Measurements from ENCODE around the gene NDUFV3.
"Not testable (repeated sequence)": the region's sequence is repeated elsewhere in the genome, so short reads cannot be mapped to it uniquely, and the experiment has no call there.

Gene NDUFV3

DNA sequence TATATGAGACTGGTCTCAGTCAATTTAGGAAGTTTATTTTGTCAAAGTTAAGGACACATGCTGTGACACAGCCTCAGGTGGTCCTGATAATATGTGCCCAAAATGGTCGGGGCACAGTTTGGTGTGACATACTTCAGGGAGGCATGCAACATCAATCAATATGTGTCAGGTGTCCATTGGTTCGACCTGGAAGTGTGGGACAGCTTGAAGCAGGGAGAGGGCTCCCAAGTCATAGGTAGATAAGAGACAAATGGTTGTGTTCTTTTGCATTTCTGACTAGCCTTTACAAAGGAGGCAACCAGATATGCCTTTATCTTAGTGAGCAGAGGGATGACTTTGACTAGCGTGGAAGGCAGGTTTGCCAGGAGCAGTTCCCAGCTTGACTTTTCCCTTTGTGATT lies 36.9 kb downstream of the NDUFV3 start:
- DNase-seq (ENCODE audit: extremely low spot score, insufficient read length, low read depth) (no peak), FAIRE-seq (no peak)

GRCh38 chr21:42931560-42932235 lies 38.6 kb downstream of the NDUFV3 start:
- peak; percentile 26 for FAIRE-seq

DNA sequence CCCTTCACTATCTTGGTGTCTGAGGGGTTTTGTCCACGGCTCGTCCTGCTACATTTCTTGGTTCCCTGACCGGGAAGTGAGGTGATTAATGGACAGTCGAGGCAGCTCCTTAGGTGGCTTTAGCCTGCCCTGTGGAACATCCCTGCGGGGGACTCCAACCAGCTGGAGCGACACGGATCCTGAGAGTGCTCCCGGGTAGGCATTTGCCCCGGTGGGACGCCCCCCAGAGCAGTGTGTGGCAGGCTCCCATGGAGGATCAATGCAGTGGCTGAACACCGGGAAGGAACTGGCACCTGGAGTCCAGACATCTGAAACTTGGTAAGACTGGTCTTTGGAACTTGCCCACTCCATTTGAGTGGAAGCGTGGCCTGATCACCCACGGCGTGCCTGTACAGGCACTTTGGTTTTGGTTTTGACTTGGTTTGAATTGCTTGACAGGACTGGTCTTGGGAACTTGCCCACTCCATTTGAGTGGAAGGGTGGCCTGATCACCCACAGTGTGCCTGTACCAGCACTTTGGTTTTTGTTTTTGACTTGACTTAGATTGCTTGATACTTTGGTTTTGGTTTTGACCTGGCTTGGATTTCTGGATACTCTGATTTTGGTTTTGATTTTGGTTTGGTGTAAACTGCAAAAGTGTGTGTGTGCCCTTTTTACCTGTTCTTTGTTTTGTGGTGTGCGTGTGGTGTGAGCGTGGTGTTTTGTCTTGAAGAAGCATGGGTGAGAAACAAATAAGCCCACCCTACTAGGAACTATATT lies 39.4 kb downstream of the NDUFV3 start:
- not testable (repeated sequence) for FAIRE-seq; DNase-seq (ENCODE audit: extremely low spot score, insufficient read length, low read depth)

More at GRCh38 chr21:42931560-42932235, 38.6 kb downstream of the NDUFV3 start:
- DNase-seq (ENCODE audit: extremely low spot score, insufficient read length, low read depth), result no peak

DNA sequence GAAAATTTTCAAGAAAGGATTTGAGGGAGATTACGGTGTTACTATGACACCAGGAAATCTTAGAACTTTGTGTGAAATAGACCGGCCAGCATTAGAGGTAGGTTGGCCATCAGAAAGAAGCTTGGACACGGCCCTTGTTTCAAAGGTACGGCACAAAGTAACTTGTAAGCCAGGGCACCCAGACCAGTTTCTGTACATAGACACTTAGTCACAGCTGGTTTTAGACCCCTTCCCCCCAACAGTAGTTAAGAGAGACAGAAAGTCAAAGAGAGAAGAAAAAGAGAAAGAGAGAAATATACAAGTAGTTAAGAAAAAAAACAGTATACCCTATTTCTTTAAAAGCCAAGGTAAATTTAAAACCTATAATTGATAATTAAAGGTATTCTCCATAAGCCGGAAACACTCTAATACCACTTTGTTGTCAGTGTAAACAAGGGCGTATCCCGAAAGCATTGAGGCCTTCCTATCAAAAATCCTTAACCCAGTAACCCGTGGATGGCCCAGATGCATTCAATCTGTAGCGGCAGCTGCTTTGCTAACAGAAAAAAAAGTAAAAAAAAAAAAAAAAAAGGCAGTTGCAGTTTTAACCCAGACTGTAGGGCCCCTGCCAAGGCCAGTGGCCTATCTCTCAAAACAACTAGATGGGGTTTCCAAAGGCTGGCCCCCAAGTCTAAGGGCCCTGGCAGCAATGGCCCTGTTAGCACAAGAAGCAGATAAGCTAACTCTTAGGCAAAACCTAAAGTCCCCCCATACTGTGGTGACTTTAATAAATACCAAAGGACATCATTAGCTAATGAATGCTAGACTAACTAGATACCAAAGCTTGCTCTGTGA lies 40.2 kb downstream of the NDUFV3 start:
- not testable (repeated sequence) for DNase-seq (ENCODE audit: extremely low spot score, insufficient read length, low read depth)

GRCh38 chr21:42933973-42934372 lies 40.9 kb downstream of the NDUFV3 start:
- DNase-seq (ENCODE audit: extremely low spot score, insufficient read length, low read depth); FAIRE-seq: not testable (repeated sequence)

More for the DNA sequence above, 40.2 kb downstream of the NDUFV3 start:
- FAIRE-seq, result not testable (repeated sequence)

DNA sequence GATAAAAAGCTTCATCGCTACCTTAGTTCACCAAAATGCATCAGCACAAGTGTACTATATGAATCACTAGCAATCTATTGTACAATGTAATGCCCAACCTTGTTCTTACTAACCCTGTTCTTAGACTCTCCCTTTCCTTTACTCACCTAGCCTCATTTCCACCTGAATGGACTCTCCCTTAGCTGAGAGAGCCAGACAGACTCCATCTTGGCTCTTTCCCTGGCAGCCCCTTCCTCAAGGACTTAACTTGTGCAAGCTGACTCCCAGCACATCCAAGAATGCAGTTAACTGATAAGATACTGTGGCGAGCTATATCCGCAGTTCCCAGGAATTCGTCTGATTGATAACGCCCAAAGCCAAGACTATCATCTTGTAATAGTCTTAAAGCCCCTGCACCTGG lies 43.3 kb downstream of the NDUFV3 start:
- DNase-seq (ENCODE audit: extremely low spot score, insufficient read length, low read depth); FAIRE-seq: not testable (repeated sequence)

- peak; percentile 73 for FAIRE-seq
- not testable (repeated sequence) for DNase-seq (ENCODE audit: extremely low spot score, insufficient read length, low read depth)
These were observed 44.2 kb downstream of the NDUFV3 start for GRCh38 chr21:42937034-42937940.

GRCh38 chr21:42937960-42938605 lies 45.0 kb downstream of the NDUFV3 start:
- FAIRE-seq (no peak), DNase-seq (ENCODE audit: extremely low spot score, insufficient read length, low read depth) (no peak)

DNA sequence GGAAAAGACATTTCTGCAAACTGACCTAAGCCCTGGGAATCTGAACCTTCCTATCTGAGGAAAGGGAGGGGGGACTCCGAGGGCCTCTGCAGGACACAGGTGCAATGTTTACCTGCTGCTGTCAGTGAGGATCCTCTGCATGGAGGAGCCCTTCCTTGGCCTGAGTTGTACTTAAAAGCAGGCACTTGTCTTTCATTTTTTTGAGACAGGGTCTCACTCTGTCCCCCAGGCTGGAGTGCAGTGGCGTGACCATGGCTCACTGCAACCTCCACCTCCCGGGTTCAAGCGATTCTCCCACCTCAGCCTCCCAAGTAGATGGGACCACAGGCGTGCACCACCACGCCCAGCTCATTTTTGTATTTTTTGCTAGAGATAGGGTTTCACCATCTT lies 45.5 kb downstream of the NDUFV3 start:
- DNase-seq (ENCODE audit: extremely low spot score, insufficient read length, low read depth); FAIRE-seq: not testable (repeated sequence)

DNA sequence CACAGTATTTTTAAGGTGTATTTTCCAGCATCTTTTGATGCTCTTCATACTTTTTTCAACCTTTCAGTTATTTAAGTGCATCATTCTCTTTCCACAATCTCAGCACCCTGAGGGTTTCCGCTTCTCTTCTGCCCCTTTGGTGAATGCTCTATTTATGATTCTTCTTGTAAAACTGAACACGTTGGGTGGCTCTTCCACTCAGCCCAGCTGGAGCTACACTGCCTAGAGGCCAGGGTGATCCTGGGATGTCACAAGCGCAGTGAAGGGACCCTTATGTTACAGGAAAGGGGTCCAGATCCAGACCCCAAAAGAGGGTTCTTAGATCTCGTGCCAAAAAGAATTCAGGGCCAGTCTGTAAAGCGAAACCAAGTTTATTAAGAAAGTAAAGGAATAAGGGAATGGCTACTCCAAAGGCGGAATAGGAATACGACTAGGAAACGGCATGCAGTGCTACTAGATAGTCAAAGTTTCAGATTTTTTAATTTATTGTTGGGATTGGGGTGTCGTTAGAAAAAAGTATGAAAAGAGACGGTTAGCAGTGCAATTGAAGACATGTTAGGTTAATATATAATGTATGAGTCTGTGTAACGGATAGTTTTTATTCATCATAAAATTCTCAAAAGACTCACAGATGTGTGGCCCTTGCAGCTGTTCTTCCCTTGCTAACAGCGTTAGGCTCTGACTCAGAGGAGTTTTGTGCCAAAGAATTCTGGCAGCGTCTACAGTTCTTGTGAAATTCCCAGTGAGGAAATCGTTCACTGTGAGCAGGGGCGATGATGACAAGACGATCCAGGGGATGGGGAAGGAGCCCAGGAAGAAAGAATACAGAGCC lies 46.7 kb downstream of the NDUFV3 start:
- no peak for DNase-seq (ENCODE audit: extremely low spot score, insufficient read length, low read depth)

GRCh38 chr21:42941696-42942085 lies 48.6 kb downstream of the NDUFV3 start:
- FAIRE-seq (no peak), DNase-seq (ENCODE audit: extremely low spot score, insufficient read length, low read depth) (no peak)

More for the DNA sequence above, 46.7 kb downstream of the NDUFV3 start:
- no peak for FAIRE-seq

DNA sequence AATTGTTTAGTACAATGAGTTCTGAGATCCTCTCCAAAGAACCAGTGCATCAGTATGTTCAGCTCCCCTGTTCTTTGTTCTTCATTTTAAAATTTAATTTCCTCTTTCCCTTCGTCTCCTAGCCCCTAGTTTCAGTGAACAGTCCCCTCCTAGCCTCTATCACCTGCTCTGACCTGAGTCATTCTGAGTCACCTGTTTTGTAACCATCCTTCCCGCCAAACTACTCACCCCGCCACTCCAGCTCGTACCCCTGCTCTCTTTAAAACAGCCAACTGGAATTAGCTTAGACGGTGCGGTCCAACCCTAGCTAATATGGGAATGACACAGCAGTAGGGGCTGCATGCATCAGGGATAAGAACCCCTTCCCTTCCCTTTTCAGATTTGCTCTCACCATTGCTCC lies 49.1 kb downstream of the NDUFV3 start:
- no peak for DNase-seq (ENCODE audit: extremely low spot score, insufficient read length, low read depth)
- FAIRE-seq, result no peak

DNA sequence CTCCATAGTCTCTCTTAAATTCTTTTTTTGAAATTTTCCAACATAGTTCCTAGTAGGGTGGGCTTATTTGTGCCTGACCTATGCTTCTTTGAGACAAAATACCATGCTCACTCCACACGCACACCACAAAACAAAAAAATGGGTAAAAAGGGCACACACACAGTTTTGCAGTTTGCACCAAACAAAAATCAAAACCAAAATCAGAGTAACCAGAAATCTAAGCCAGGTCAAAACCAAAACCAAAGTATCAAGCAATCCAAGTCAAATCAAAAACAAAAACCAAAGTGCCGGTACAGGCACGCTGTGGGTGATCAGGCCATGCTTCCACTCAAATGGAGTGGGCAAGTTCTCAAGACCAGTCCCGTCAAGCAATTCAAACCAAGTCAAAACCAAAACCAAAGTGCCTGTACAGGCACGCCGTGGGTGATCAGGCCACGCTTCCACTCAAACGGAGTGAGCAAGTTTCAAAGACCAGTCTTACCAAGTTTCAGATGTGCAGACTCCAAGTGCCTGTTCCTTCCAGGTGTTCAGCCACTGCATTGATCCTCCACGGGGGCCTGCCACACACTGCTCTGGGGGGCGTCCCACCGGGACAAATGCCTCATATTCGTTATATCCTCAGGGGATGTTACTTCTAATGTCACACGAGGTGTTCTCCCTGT lies 56.1 kb downstream of the NDUFV3 start:
- DNase-seq (ENCODE audit: extremely low spot score, insufficient read length, low read depth), result not testable (repeated sequence)

GRCh38 chr21:42951193-42951592 lies 58.1 kb downstream of the NDUFV3 start:
- DNase-seq (ENCODE audit: extremely low spot score, insufficient read length, low read depth); FAIRE-seq: not testable (repeated sequence)

More for the DNA sequence above, 56.1 kb downstream of the NDUFV3 start:
- FAIRE-seq, result not testable (repeated sequence)

- FAIRE-seq, result no peak
- DNase-seq (ENCODE audit: extremely low spot score, insufficient read length, low read depth), result no peak
These were observed 63.9 kb downstream of the NDUFV3 start for GRCh38 chr21:42956824-42957630.

DNA sequence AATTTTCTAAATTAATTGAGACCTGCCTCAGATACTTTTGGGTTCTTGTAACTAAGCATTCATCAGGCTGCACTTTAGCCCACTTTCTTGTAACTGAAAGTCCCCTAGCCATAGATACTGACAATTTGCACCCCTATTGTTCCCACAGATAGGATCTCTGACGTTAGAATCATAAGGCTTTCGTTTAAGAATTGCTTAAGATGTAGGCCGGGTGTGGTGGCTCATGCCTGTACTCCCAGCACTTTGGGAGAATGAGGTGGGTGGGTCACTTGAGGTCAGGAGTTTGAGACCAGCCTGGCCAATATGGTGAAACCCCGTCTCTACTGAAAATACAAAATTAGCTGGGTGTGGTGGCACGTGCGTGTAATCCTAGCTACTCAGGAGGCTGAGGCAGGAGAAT lies 65.0 kb downstream of the NDUFV3 start:
- DNase-seq (ENCODE audit: extremely low spot score, insufficient read length, low read depth); FAIRE-seq: not testable (repeated sequence)

DNA sequence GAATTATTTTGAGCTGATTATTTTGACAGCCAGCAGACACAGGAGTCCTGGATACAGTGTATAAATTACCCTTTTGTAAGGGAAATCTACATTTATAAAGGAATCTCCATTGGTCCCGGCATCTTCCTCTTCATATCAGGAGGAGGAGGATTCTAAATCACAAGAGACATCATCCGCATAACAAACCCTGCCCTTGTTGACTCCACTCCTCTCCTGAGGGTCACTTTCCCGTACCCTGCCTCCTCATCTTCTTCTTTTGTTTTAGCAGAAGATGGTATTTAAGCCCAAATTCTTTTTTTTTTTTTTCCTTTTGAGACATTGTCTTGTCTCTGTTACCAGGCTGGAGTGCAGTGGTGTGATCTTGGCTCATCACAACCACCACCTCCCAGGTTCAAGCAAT lies 66.6 kb downstream of the NDUFV3 start:
- DNase-seq (ENCODE audit: extremely low spot score, insufficient read length, low read depth) (no peak), FAIRE-seq (no peak)

Data from GM18507 (cell line).